ENCODE results near the gene SPATA31C1. TPM values are rescaled to one million over a fixed set of nuclear protein-coding genes. Genes with fewer than 3 reads are reported as not detected.

SPATA31C1 gene
- total RNA-seq, 1 donor, result not detected

- no peak for TF ChIP-seq CTCF (IDR thresholded peaks at IDR 0.05; ENCODE audit: insufficient read depth, low read depth, low read length)
- no peak for DNase-seq (ENCODE audit: low read depth)
- H3K4me3 ChIP-seq (ENCODE audit: low read depth, low read length), result no peak overlapping the region
Measured at GRCh38 chr9:87963770-87964169, 46.0 kb downstream of the SPATA31C1 start.

GRCh38 chr9:87964826-87965225 is 47.1 kb downstream of the SPATA31C1 start:
- no peak for TF ChIP-seq CTCF (IDR thresholded peaks at IDR 0.05; ENCODE audit: insufficient read depth, low read depth, low read length)
- no peak overlapping the region for H3K4me3 ChIP-seq (ENCODE audit: low read depth, low read length)
- no peak for DNase-seq (ENCODE audit: low read depth)

- DNase-seq (ENCODE audit: low read depth), result no peak
- H3K4me3 ChIP-seq (ENCODE audit: low read depth, low read length), result no peak overlapping the region
- TF ChIP-seq CTCF (IDR thresholded peaks at IDR 0.05; ENCODE audit: insufficient read depth, low read depth, low read length), result no peak
Measured at GRCh38 chr9:87968155-87968554, 50.4 kb downstream of the SPATA31C1 start.

GRCh38 chr9:87970602-87971001 is 52.8 kb downstream of the SPATA31C1 start:
- H3K4me3 ChIP-seq (ENCODE audit: low read depth, low read length), result no peak overlapping the region
- DNase-seq (ENCODE audit: low read depth), result no peak
- no peak for TF ChIP-seq CTCF (IDR thresholded peaks at IDR 0.05; ENCODE audit: insufficient read depth, low read depth, low read length)

- no peak overlapping the region for H3K4me3 ChIP-seq (ENCODE audit: low read depth, low read length)
- DNase-seq (ENCODE audit: low read depth), result no peak
- TF ChIP-seq CTCF (IDR thresholded peaks at IDR 0.05; ENCODE audit: insufficient read depth, low read depth, low read length), result no peak
Measured at GRCh38 chr9:87973122-87973521, 55.4 kb downstream of the SPATA31C1 start.

Other genes starting within 250 kb of the SPATA31C1 start
- 156 and 163 TPM in 2 replicates for gene CTSL, start 191.8 kb upstream of the SPATA31C1 start, total RNA-seq
- not detected in 2 replicates for gene SPATA31E1, start 35.1 kb upstream of the SPATA31C1 start, total RNA-seq
- 5.8 and 7.8 TPM in 2 replicates for gene CDK20, start 56.6 kb downstream of the SPATA31C1 start, total RNA-seq
- gene SPATA31C2, start 220.5 kb downstream of the SPATA31C1 start, total RNA-seq, result under 0.01 TPM in 1 of 2 replicates, not detected in the other